Vagina (tissue), 2 donors: Measurements from ENCODE around the gene MASP1. TPM values are rescaled to one million over a fixed set of nuclear protein-coding genes. Genes with fewer than 3 reads are reported as not detected.

Source experiments
- DNase-seq, 2 donors: peaks; one replicate each; pipeline ENCODE4 v3.0.0-alpha.2; 2017; ENCODE audit errors: extremely low spot score in 2 of 2
- H3K27ac ChIP-seq: fragments of 200-600 bp; sonication (generic); one replicate; pipeline ENCODE4 v1.5.1; 2019
- H3K27me3 ChIP-seq: fragments of 200-600 bp; sonication (generic); one replicate; pipeline ENCODE4 v1.5.1; 2019
- H3K36me3 ChIP-seq, 2 donors: fragments of 200-600 bp; sonication (generic); one replicate each; pipeline ENCODE4 v1.5.1; 2017 to 2019
- H3K4me1 ChIP-seq: fragments of 200-600 bp; sonication (generic); one replicate; pipeline ENCODE4 v1.5.1; 2019
- H3K4me3 ChIP-seq, 2 donors: fragments of 200-600 bp; sonication (generic); 1 replicate in 1 of 2; 2 replicates in 1 of 2; pipeline ENCODE4 v1.5.1; 2016 to 2019
- H3K9me3 ChIP-seq: fragments of 200-600 bp; sonication (generic); one replicate; pipeline ENCODE4 v1.5.1; 2019
- CTCF ChIP-seq, 3 experiments: fragments of 450-650 bp in 2 of 3; fragments of 200-600 bp in 1 of 3; sonication (generic) in 1 of 3; IDR thresholded peaks; one replicate each; pipeline ENCODE4 v1.5.1; 2017 to 2019; ENCODE audit warnings: antibody characterized with exemption in 3 of 3, mild to moderate bottlenecking in 2 of 3, moderate library complexity in 2 of 3
- POLR2A ChIP-seq, 2 donors: fragments of 450-650 bp; IDR thresholded peaks; one replicate each; pipeline ENCODE4 v1.6.1; 2017; ENCODE audit warnings: antibody characterized with exemption in 2 of 2, mild to moderate bottlenecking in 2 of 2, moderate library complexity in 2 of 2
- POLR2AphosphoS5 ChIP-seq, 2 donors: sonication (generic); formaldehyde crosslinking; IDR thresholded peaks; one replicate each; pipeline ENCODE4 v1.9.0; 2017; ENCODE audit warnings: antibody characterized with exemption in 2 of 2, mild to moderate bottlenecking in 2 of 2, low read depth in 1 of 2; ENCODE audit not compliant: insufficient read depth in 1 of 2
- intact Hi-C: fragments of 100-400 bp; cut with DNase I; formaldehyde crosslinking; loops from one replicate; pipeline ENCODE4 v1.15.1; 2023
- total RNA-seq: library from RNA; depleted of rRNA; stranded (reverse); fragments of >200 nt; gene quantifications from one replicate; pipeline ENCODE4 v1.2.3, GENCODE V29; 2016

The MASP1 gene
- total RNA-seq, 1 donor from 2014 or later, result 172 TPM

DNA sequence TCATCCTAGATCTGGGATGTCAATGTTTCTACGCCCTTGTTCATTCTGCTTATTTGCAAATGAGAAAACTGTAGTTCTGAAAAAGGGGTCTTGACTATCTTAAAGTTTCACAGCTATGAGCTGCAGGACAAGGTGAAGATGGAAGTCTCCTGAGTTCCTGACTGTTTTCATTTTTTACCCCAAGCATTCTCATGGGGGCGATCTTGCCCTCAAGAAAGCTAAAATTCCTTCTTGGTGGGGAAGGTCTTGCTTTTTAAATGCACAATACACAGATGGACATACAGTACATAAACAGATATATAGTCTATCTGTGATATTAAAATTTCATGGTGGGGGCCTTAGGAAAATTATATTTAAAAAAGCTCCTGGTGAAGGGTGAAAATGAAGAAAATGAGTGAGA lies 32.4 kb downstream of the MASP1 start:
- intact Hi-C loops, result no loop called here
- Histone ChIP-seq H3K36me3 (peaks cover 0 to 58% of the 10 kb centered on the region in 2 donors), H3K4me1 (peaks cover 12% of the 10 kb centered on the region)

GRCh38 chr3:187257992-187258692 lies 33.4 kb downstream of the MASP1 start:
- TF ChIP-seq CTCF (IDR thresholded peaks at IDR 0.05) (no peak), POLR2AphosphoS5 (IDR thresholded peaks at IDR 0.05; ENCODE audit: insufficient read depth in 1 of 2, low read depth in 1 of 2) (no peak), POLR2A (IDR thresholded peaks at IDR 0.05) (no peak)
- intact Hi-C loops, result no loop called here
- H3K27ac ChIP-seq, result no peak overlapping the region
- DNase-seq, result no peak
- H3K4me1 ChIP-seq, result peaks cover 12% of the 10 kb centered on the region
- H3K4me3 ChIP-seq, result no peak overlapping the region
- peaks cover 0 to 64% of the 10 kb centered on the region in 2 donors for H3K36me3 ChIP-seq
- no peaks in the 10 kb centered on the region for H3K9me3 ChIP-seq
- no peaks in the 10 kb centered on the region for H3K27me3 ChIP-seq

More for the DNA sequence above, 32.4 kb downstream of the MASP1 start:
- Histone ChIP-seq H3K27me3 (no peaks in the 10 kb centered on the region), H3K27ac (no peak overlapping the region), H3K4me3 (no peak overlapping the region), H3K9me3 (no peaks in the 10 kb centered on the region)
- TF ChIP-seq CTCF (IDR thresholded peaks at IDR 0.05) (no peak), POLR2AphosphoS5 (IDR thresholded peaks at IDR 0.05; ENCODE audit: insufficient read depth in 1 of 2, low read depth in 1 of 2) (no peak), POLR2A (IDR thresholded peaks at IDR 0.05) (no peak)
- DNase-seq, result no peak

GRCh38 chr3:187257471-187257870 lies 34.1 kb downstream of the MASP1 start:
- H3K27me3 ChIP-seq, result no peaks in the 10 kb centered on the region
- TF ChIP-seq POLR2A (IDR thresholded peaks at IDR 0.05), result no peak
- TF ChIP-seq CTCF (IDR thresholded peaks at IDR 0.05), result no peak
- H3K9me3 ChIP-seq, result no peaks in the 10 kb centered on the region
- no peak for DNase-seq
- H3K4me3 ChIP-seq, result no peak overlapping the region
- peaks cover 0 to 63% of the 10 kb centered on the region in 2 donors for H3K36me3 ChIP-seq
- H3K27ac ChIP-seq, result no peak overlapping the region
- peaks cover 10% of the 10 kb centered on the region for H3K4me1 ChIP-seq
- intact Hi-C loops, result no loop called here

- intact Hi-C loops, result no loop called here
- no peaks in the 10 kb centered on the region for H3K9me3 ChIP-seq
- DNase-seq, result no peak
- no peak overlapping the region for H3K4me3 ChIP-seq
- H3K27ac ChIP-seq, result no peak overlapping the region
- peaks cover 0 to 60% of the 10 kb centered on the region in 2 donors for H3K36me3 ChIP-seq
- TF ChIP-seq POLR2AphosphoS5 (IDR thresholded peaks at IDR 0.05; ENCODE audit: insufficient read depth in 1 of 2, low read depth in 1 of 2) (no peak), POLR2A (IDR thresholded peaks at IDR 0.05) (no peak), CTCF (IDR thresholded peaks at IDR 0.05) (no peak)
- no peaks in the 10 kb centered on the region for H3K4me1 ChIP-seq
- H3K27me3 ChIP-seq, result no peaks in the 10 kb centered on the region
Measured at GRCh38 chr3:187256051-187256616, 35.4 kb downstream of the MASP1 start.

DNA sequence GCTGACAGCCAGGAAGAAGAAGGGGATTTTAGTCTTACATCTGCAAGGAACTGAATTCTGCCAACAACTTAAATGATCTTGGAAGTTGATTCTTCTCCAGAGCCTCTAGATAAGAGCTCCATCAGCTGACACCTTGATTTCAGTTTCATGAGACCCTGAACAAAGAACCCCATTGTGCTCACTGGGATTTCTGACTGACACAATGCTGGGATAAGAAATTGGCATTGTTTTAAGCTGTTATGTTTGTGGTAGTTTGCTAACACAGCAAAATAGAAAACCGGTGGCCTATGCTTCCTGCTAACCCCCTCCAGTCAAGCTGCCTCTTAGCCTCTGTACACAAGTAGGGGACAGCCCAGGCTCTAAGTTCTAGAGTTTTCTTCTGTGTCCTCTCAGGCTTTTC lies 36.2 kb downstream of the MASP1 start:
- no peak for TF ChIP-seq CTCF (IDR thresholded peaks at IDR 0.05)
- TF ChIP-seq POLR2A (IDR thresholded peaks at IDR 0.05), result no peak
- TF ChIP-seq POLR2AphosphoS5 (IDR thresholded peaks at IDR 0.05; ENCODE audit: insufficient read depth in 1 of 2, low read depth in 1 of 2), result no peak
- no peaks in the 10 kb centered on the region for H3K27me3 ChIP-seq
- peaks cover 0 to 60% of the 10 kb centered on the region in 2 donors for H3K36me3 ChIP-seq
- H3K27ac ChIP-seq, result no peak overlapping the region
- H3K9me3 ChIP-seq, result no peaks in the 10 kb centered on the region
- H3K4me3 ChIP-seq, result no peak overlapping the region
- DNase-seq, result no peak
- no peaks in the 10 kb centered on the region for H3K4me1 ChIP-seq
- intact Hi-C loops, result no loop called here
